HCT116 (cell line): ENCODE measurements around the gene SNCA. TPM values are rescaled to one million over a fixed set of nuclear protein-coding genes. Genes with fewer than 3 reads are reported as not detected.

ENCODE experiments used
- ATAC-seq: fragments of 200-7000 bp; cut with Tn5 transposase; 2 replicates; pipeline ENCODE4 v1.9.1; 2020; ENCODE audit warnings: mild to moderate bottlenecking, moderate library complexity
- BruUV-seq: library from RNA; stranded (reverse); fragments of 400-500 nt; replicated peaks from 2 replicates; lab custom pipeline; 2021; lab: Mats Ljungman, UMichigan
- CTCF ChIA-PET: fragments of 300-600 bp; sonication (Branson Sonifier 250); formaldehyde crosslinking; loops from one replicate; lab custom pipeline; 2021; ENCODE audit warnings: antibody characterized with exemption; lab: Charles Lee
- POLR2A ChIA-PET: fragments of 300-600, 350-600 bp; sonication (Branson Sonifier 250); formaldehyde crosslinking; loops from one replicate; lab custom pipeline; 2021; ENCODE audit warnings: antibody characterized with exemption; lab: Charles Lee
- RAD21 ChIA-PET, 2 experiments: fragments of 300-600 bp; sonication (Branson Sonifier 250); formaldehyde crosslinking; loops; one replicate each; lab custom pipeline; 2023; ENCODE audit warnings: low total read pairs in 2 of 2; ENCODE audit not compliant: uncharacterized antibody in 2 of 2, unreplicated experiment in 2 of 2, low non-redundant PET in 1 of 2; lab: Charles Lee
- DNase-seq: peaks from one replicate; pipeline ENCODE4 v3.0.0-alpha.2; 2010; ENCODE audit warnings: low read depth, low spot score
- H2AFZ ChIP-seq: fragments of 200-600 bp; shearing (Covaris generic), sonication (generic); 2 replicates; pipeline ENCODE4 v1.6.1; 2017; ENCODE audit warnings: low read depth, mixed run types, mixed read lengths, antibody characterized with exemption, low read length; ENCODE audit not compliant: poor library complexity, severe bottlenecking
- H3K27ac ChIP-seq: 2 replicates; pipeline ENCODE4 v1.5.1; 2012; ENCODE audit warnings: low read depth, low read length
- H3K27me3 ChIP-seq: fragments of 200-600 bp; sonication (generic); 2 replicates; pipeline ENCODE4 v1.6.1; 2016; ENCODE audit warnings: mixed run types, low read length, mixed read lengths; ENCODE audit not compliant: insufficient read depth
- H3K36me3 ChIP-seq, 2 experiments: fragments of 200-500 bp in 1 of 2; fragments of 200-600 bp in 1 of 2; sonication (Bioruptor generic) in 1 of 2; sonication (generic) in 1 of 2; 2 replicates each; pipeline versions ENCODE4 v1.5.1 to v1.6.1; 2014 to 2016; ENCODE audit warnings: low read length in 2 of 2, inconsistent platforms in 1 of 2, mixed read lengths in 1 of 2, mixed run types in 1 of 2; ENCODE audit not compliant: insufficient read depth in 2 of 2, control insufficient read depth in 1 of 2
- H3K4me1 ChIP-seq, 2 experiments: fragments of 200-600 bp in 1 of 2; sonication (generic) in 1 of 2; 2 replicates each; pipeline versions ENCODE4 v1.5.1 to v1.6.1; 2012 to 2017; ENCODE audit warnings: low read length in 2 of 2, inconsistent platforms in 1 of 2, mild to moderate bottlenecking in 1 of 2, mixed read lengths in 1 of 2, mixed run types in 1 of 2, moderate library complexity in 1 of 2; ENCODE audit not compliant: insufficient read depth in 2 of 2, control insufficient read depth in 1 of 2
- H3K4me2 ChIP-seq: fragments of 200-600 bp; sonication (generic); 2 replicates; pipeline ENCODE4 v1.6.1; 2017; ENCODE audit warnings: mixed run types, low read length, mixed read lengths
- H3K4me3 ChIP-seq, 2 experiments: fragments of 200-600 bp in 1 of 2; sonication (generic) in 1 of 2; replicated peaks in 1 of 2; 2 replicates each; pipeline ENCODE4 v1.5.1; 2011 to 2016; ENCODE audit warnings: low read length in 2 of 2, control low read depth in 1 of 2, low read depth in 1 of 2, mild to moderate bottlenecking in 1 of 2, mixed read lengths in 1 of 2, mixed run types in 1 of 2
- H3K79me2 ChIP-seq: fragments of 200-600 bp; sonication (generic); 2 replicates; pipeline ENCODE4 v1.6.1; 2017; ENCODE audit warnings: mild to moderate bottlenecking, mixed run types, low read length, moderate library complexity, mixed read lengths; ENCODE audit not compliant: insufficient read depth
- H3K9ac ChIP-seq: fragments of 200-600 bp; sonication (generic); 2 replicates; pipeline ENCODE4 v1.6.1; 2016; ENCODE audit warnings: low read length, mixed read lengths
- H3K9me2 ChIP-seq: fragments of 200-600 bp; sonication (generic), shearing (Covaris generic); 2 replicates; pipeline ENCODE4 v1.6.1; 2017; ENCODE audit warnings: mixed run types, mild to moderate bottlenecking, moderate library complexity; ENCODE audit not compliant: insufficient read depth
- H3K9me3 ChIP-seq, 2 experiments: fragments of 200-500 bp in 1 of 2; fragments of 200-600 bp in 1 of 2; sonication (Bioruptor generic) in 1 of 2; sonication (generic) in 1 of 2; 2 replicates each; pipeline ENCODE4 v1.6.1; 2014 to 2017; ENCODE audit warnings: low read length in 2 of 2, mixed read lengths in 2 of 2, inconsistent platforms in 1 of 2, low read depth in 1 of 2, mild to moderate bottlenecking in 1 of 2, mixed run types in 1 of 2, moderate library complexity in 1 of 2; ENCODE audit not compliant: control insufficient read depth in 1 of 2, insufficient read depth in 1 of 2
- H4K20me1 ChIP-seq: fragments of 200-600 bp; sonication (generic), shearing (Covaris generic); 2 replicates; pipeline ENCODE4 v1.6.1; 2017; ENCODE audit warnings: mixed run types, mild to moderate bottlenecking, moderate library complexity; ENCODE audit not compliant: insufficient read depth
- ATF3 ChIP-seq: IDR thresholded peaks from 2 replicates; pipeline ENCODE4 v1.6.1; 2012
- CBX3 ChIP-seq: IDR thresholded peaks from 2 replicates; pipeline ENCODE4 v1.6.1; 2012; ENCODE audit warnings: low read depth
- CEBPB ChIP-seq: IDR thresholded peaks from 2 replicates; pipeline ENCODE4 v1.6.1; 2012; ENCODE audit warnings: low read depth
- CTCF ChIP-seq, 3 experiments: fragments of 200-600 bp in 1 of 3; sonication (generic) in 1 of 3; IDR thresholded peaks in 2 of 3; conservative IDR thresholded peaks in 1 of 3; 2 replicates each; pipeline ENCODE4 v1.5.1; 2012 to 2017; ENCODE audit warnings: low read depth in 2 of 3, low read length in 2 of 3, antibody characterized with exemption in 1 of 3, borderline replicate concordance in 1 of 3, control low read depth in 1 of 3, mild to moderate bottlenecking in 1 of 3, mixed read lengths in 1 of 3, mixed run types in 1 of 3, moderate library complexity in 1 of 3; ENCODE audit not compliant: insufficient read depth in 1 of 3
- ELF1 ChIP-seq: IDR thresholded peaks from 2 replicates; pipeline ENCODE4 v1.6.1; 2012; ENCODE audit warnings: low read depth, borderline replicate concordance
- EZH2 ChIP-seq: fragments of 200-600 bp; sonication (generic); IDR thresholded peaks from 2 replicates; pipeline ENCODE4 v1.6.1; 2017; ENCODE audit warnings: antibody characterized with exemption, mixed run types
- EZH2phosphoT487 ChIP-seq: fragments of 200-600 bp; IDR thresholded peaks from 2 replicates; pipeline ENCODE4 v1.6.1; 2018; ENCODE audit warnings: antibody characterized with exemption, borderline replicate concordance
- FOSL1 ChIP-seq: IDR thresholded peaks from 2 replicates; pipeline ENCODE4 v1.6.1; 2012; ENCODE audit warnings: low read depth
- JUND ChIP-seq: IDR thresholded peaks from 2 replicates; pipeline ENCODE4 v1.6.1; 2012
- MAX ChIP-seq: IDR thresholded peaks from 2 replicates; pipeline ENCODE4 v1.6.1; 2012
- POLR2A ChIP-seq: IDR thresholded peaks from 2 replicates; pipeline ENCODE4 v1.7.0; 2011; ENCODE audit warnings: borderline replicate concordance; ENCODE audit not compliant: insufficient read depth, insufficient read length; ENCODE audit errors: extremely low read depth
- REST ChIP-seq: IDR thresholded peaks from 2 replicates; pipeline ENCODE4 v1.6.1; 2012; ENCODE audit warnings: low read depth
- SIN3A ChIP-seq: IDR thresholded peaks from 2 replicates; pipeline ENCODE4 v1.6.1; 2012; ENCODE audit warnings: low read depth
- SP1 ChIP-seq: IDR thresholded peaks from 2 replicates; pipeline ENCODE4 v1.6.1; 2012; ENCODE audit warnings: low read depth
- SRF ChIP-seq: IDR thresholded peaks from 2 replicates; pipeline ENCODE4 v1.6.1; 2012; ENCODE audit warnings: low read depth
- YY1 ChIP-seq: IDR thresholded peaks from 2 replicates; pipeline ENCODE4 v1.6.1; 2011; ENCODE audit warnings: low read length, low read depth, moderate library complexity, mild to moderate bottlenecking; ENCODE audit not compliant: insufficient replicate concordance; ENCODE audit errors: extremely low read depth
- ZNF274 ChIP-seq: fragments of 200-500 bp; sonication (Bioruptor generic); IDR thresholded peaks from 2 replicates; pipeline ENCODE4 v1.6.1; 2014; ENCODE audit warnings: mild to moderate bottlenecking, low read depth, low read length, inconsistent platforms
- intact Hi-C: fragments of 100-400 bp; cut with micrococcal nuclease; formaldehyde crosslinking; loops from 2 replicates; pipeline ENCODE4 v1.10.0; 2022
- total RNA-seq: library from RNA; stranded (reverse); gene quantifications from one replicate; pipeline ENCODE4 v1.2.1, GENCODE V29; 2021; ENCODE audit not compliant: unreplicated experiment

The SNCA gene
- total RNA-seq, 1 experiment from 2014 or later: 1.0 TPM

GRCh38 chr4:89715631-89716030 lies 121.3 kb downstream of the SNCA start:
- no peak overlapping the region for H3K4me3 ChIP-seq
- no TSS peak for BruUV-seq
- no peak for TF ChIP-seq ELF1
- no peak for TF ChIP-seq YY1
- TF ChIP-seq ZNF274: no peak
- no peak for TF ChIP-seq SRF
- TF ChIP-seq FOSL1: no peak
- TF ChIP-seq SP1: no peak
- no peak for TF ChIP-seq EZH2phosphoT487
- H3K79me2 ChIP-seq: no peaks in the 10 kb centered on the region
- H3K27ac ChIP-seq: no peak overlapping the region
- H3K36me3 ChIP-seq: no peaks in the 10 kb centered on the region
- CTCF ChIA-PET: no interaction called here
- intact Hi-C loops: no loop called here
- H3K9me3 ChIP-seq: no peaks in the 10 kb centered on the region
- H2AFZ ChIP-seq: no peak overlapping the region
- POLR2A ChIA-PET: no interaction called here
- RAD21 ChIA-PET: no interaction called here
- H3K9ac ChIP-seq: no peak overlapping the region
- no peaks in the 10 kb centered on the region for H4K20me1 ChIP-seq
- H3K4me2 ChIP-seq: no peak overlapping the region
- ATAC-seq (no peak), DNase-seq (no peak)
- no peaks in the 10 kb centered on the region for H3K4me1 ChIP-seq
- H3K9me2 ChIP-seq: no peaks in the 10 kb centered on the region
- no peaks in the 10 kb centered on the region for H3K27me3 ChIP-seq

GRCh38 chr4:89712827-89713226 lies 124.1 kb downstream of the SNCA start:
- ChIA-PET RAD21 (no interaction called here), CTCF (no interaction called here), POLR2A (interaction anchor here (0.6 kb wide), 1 partner anchor 10 kb away, joined by 3 read pairs; no protein-coding TSS in a partner anchor)
- Histone ChIP-seq H3K27ac (no peak overlapping the region), H3K4me1 (no peaks in the 10 kb centered on the region), H3K4me2 (no peak overlapping the region), H4K20me1 (no peaks in the 10 kb centered on the region), H3K36me3 (no peaks in the 10 kb centered on the region), H3K27me3 (no peaks in the 10 kb centered on the region), H3K9ac (no peak overlapping the region), H3K9me3 (no peaks in the 10 kb centered on the region), H3K9me2 (no peaks in the 10 kb centered on the region), H3K4me3 (no peak overlapping the region), H2AFZ (no peak overlapping the region), H3K79me2 (no peaks in the 10 kb centered on the region)
- no peak for ATAC-seq
- intact Hi-C loops: no loop called here
- no TSS peak for BruUV-seq
- TF ChIP-seq CBX3: no peak
- TF ChIP-seq EZH2: no peak
- no peak for TF ChIP-seq SIN3A
- no peak for TF ChIP-seq POLR2A
- TF ChIP-seq ATF3: no peak
- TF ChIP-seq JUND: no peak
- no peak for TF ChIP-seq ZNF274
- no peak for TF ChIP-seq MAX
- TF ChIP-seq CTCF (IDR thresholded peaks at IDR 0.05 in 2 of 3, conservative IDR thresholded peaks at IDR 0.05 in 1 of 3; ENCODE audit: borderline replicate concordance in 1 of 3, insufficient read depth in 1 of 3, low read depth in 2 of 3, low read length in 2 of 3): no peak
- TF ChIP-seq REST: no peak
- TF ChIP-seq CEBPB: no peak
- DNase-seq: no peak
